ENCODE data around the gene TRIM41.

DNA sequence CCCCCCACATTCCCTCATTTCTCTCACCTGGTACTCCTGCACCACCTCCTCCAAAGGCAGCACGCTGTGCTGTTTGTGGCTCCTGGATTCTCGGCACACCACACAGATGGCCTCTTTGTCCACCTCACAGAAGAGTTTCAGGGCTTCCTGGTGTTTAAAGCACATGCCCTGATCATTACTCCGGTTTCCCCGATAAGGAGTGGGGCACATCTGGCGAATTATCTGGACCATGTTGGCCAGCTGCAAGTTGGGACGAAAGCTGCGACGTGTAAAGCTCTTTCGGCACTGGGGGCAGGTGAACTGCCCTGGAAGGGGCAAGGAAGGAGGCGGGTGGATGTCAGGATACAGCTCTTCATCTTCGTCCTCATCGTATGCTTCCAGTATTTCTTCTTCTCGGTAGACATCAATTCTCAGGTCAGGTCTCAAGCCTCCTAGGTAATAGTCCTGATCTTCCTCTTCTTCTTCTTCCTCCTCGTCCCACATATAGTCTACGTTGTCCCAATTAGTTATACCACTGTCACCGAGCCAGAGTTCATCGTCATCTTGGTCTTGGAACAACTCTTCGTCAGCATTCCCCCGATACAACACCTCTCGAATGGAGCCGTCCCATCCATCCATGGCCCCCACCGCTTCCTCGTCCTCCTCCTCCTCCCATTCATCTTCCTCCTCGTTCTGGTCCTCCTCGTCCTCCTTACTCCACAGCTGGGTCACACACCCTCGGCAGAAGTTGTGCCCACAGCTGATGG is 37.1 kb downstream of the TRIM41 start:
- no peak for TF ChIP-seq ZNF70 (CRISPR knock-in tag; IDR thresholded peaks at IDR 0.05)
- TF ChIP-seq PATZ1 (CRISPR knock-in tag; IDR thresholded peaks at IDR 0.05; ENCODE audit: borderline replicate concordance), result no peak
- no peak for TF ChIP-seq TCF4 (CRISPR knock-in tag; IDR thresholded peaks at IDR 0.05; ENCODE audit: borderline replicate concordance)
- TF ChIP-seq ZC3H10 (CRISPR knock-in tag; IDR thresholded peaks at IDR 0.05), result no peak
- TF ChIP-seq CSRNP3 (CRISPR knock-in tag; IDR thresholded peaks at IDR 0.05), result no peak
- TF ChIP-seq TOX (CRISPR knock-in tag; IDR thresholded peaks at IDR 0.05; ENCODE audit: borderline replicate concordance), result no peak
- no peak for TF ChIP-seq ARNTL (CRISPR knock-in tag; IDR thresholded peaks at IDR 0.05; ENCODE audit: borderline replicate concordance, low read depth)

Data from SK-N-SH treated with all-trans-retinoic acid at 6 μM for 48 hours (cell line).